Stimulated activated CD8-positive, alpha-beta memory T cell treated with anti-CD3 and anti-CD28 coated beads, Interleukin-12 subunit alpha, Interleukin-12 subunit beta, amount 100 ng/mL, for 4 hours (primary cell): ENCODE data around the gene HOXB1.
"Not testable (repeated sequence)": the region's sequence is repeated elsewhere in the genome, so short reads cannot be mapped to it uniquely, and the experiment has no call there.

ENCODE experiments used
- DNase-seq: peaks from one replicate; pipeline ENCODE4 v3.0.0-alpha.2; 2020; ENCODE audit warnings: low read depth

The HOXB1 gene

DNA sequence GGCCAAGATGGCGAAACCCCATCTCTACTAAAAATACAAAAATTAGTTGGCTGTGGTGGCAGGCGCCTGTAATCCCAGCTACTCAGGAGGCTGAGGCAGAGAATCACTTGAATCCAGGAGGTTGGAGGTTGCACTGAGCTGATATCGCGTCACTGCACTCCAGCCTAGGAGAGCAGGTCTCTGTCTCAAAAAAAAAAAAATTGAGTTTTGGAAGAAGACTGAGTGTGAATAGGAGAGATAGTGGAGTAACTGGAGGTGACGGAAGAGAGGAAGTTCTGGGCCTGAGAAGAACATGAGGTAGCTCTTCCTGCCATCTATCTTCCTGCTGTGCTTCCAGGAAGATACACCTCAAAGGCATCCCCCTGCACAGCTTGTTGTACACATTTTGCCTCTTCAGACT lies 11.4 kb downstream of the HOXB1 start:
- DNase-seq: no peak

GRCh38 chr17:48517478-48517877 lies 13.3 kb downstream of the HOXB1 start:
- DNase-seq: no peak

DNA sequence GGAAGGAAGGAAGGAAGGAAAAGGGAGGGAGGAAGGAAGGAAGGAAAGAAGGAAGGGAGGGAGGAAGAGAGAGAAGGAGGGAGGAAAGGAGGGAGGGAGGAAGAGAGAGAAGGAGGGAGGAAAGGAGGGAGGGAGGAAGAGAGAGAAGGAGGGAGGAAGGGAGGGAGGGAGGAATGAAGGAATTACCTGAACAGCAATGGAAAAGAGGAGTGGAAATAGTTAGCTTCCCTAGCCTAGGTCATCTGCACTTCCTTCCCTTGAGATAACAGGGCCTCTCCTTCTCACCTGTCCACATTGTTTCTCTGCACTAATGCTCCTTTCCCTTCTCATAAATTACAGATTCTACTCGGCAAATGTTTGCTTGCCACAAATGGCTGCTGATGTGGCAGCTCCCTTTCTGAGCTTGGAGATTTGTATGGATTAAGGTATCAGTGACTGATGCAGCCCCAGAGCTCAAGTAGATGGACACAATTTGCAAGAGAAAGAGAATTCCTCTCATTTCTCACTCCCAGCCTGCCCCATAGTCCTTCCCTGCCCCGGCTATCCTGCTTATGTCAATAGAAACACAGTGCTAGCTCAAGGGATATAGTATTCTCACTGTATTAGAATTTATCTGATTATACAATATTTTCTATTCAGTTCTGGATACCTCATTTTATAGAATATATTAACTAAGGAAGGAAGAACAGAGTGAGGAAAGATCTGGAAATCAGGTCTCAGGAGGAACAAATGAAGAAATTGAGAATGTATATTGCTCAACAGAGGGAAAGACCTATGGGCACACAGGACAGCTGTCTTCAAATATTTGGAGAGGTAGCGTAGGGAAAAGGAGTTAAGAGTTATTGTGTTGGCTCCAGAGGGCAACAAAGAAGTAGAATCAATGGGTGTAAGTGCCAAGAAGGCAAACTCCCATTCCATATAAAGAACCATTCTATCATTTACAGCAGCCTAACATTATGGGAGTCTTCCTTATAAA lies 14.6 kb downstream of the HOXB1 start:
- no peak for DNase-seq

DNA sequence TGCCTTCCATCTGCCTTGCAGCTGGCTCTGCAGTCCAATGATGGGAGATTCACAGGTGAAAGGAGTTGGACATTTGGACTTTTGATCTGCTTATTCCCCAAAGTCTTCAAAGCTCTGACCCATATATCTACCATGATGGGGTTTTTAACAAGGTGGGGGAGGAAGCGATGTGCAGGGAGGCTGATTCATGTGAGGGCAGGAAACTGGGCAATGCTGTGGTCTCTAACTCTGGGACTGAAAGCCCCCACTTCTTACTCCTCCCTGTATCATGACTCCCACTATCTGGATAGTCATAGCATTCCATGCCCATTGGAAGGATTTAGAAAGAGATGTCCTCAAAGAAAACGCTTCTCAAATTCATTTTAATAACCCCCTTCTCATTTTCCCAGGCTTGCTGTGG lies 16.3 kb downstream of the HOXB1 start:
- DNase-seq: no peak

- DNase-seq: no peak
These were observed 16.9 kb downstream of the HOXB1 start for GRCh38 chr17:48513666-48514455.

GRCh38 chr17:48513097-48513496 lies 17.7 kb downstream of the HOXB1 start:
- no peak for DNase-seq

GRCh38 chr17:48510761-48511604 lies 19.8 kb downstream of the HOXB1 start:
- no peak for DNase-seq

- no peak for DNase-seq
These were observed 20.4 kb downstream of the HOXB1 start for GRCh38 chr17:48510381-48510760.

DNA sequence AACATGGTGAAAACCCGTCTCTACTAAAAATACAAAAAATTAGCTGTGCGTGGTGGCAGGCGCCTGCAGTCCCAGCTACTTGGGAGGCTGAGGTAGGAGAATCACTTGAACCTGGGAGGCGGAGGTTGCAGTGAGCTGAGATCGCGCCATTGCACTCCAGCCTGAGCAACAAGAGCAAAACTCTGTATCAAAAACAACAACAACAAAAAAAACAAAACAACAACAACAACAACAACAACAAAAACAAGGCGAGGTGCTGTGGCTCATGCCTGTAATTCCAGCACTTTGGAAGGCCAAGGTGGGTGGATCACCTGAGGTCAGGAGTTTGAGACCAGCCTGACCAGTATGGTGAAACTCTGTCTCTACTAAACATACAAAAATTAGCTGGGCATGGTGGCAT lies 21.1 kb downstream of the HOXB1 start:
- DNase-seq: not testable (repeated sequence)

DNA sequence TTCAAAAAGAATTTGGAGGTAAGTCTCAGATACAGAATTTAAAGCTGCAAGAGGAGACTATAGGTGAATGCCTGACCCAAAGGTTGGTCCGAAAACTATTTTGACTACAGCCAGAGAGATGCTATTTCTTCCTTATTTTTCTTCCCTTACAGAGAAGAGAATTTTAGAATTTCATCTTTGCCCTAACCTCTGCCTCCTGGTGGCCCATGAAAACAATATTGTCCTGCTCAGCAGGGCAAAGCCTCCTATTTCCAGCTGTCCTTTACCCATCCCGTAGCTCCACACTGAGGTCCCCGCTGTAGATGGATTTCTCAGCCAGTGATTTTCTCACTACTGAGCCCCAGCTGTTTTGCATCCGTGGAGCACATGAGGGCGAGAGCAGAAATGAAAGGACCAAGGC lies 24.6 kb downstream of the HOXB1 start:
- DNase-seq: no peak

DNA sequence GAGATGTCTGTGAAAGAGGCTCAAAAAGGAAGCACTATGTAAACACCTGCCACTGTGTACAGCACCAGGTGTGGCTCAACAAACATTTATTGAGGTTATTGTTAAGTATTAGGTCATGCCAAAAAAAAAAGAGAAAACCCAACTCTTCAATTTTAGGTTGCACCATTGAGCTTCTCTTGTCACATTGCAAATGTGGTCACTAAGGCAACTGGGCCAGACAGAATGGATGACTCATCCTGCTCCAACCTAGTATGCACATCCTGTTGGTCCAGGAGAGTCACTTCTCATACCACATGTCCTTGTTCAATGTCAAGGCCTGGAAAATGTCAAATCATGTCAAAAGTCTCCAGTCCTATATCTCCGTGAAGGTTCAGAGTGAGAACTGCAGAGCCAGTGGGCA lies 25.0 kb downstream of the HOXB1 start:
- no peak for DNase-seq

GRCh38 chr17:48504953-48505352 lies 25.9 kb downstream of the HOXB1 start:
- no peak for DNase-seq

DNA sequence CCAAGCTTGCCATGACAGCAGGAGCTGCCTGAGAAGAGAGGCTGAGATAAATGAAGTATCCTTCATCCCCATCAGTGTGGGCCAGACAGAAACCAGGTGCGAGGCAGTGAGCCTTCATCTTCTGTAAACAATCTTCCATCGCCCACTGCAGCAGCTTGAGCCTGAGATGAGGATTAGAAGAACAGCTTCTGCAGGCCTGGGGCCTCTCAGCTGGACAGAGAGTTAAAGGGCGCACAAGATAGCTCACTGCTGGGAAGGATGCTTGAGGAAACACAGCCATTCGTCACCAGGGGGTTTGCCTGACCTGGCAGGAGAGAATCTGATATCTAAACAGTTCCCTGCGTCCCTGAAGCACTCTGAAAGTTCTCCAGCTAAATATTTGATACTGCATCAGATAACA lies 27.1 kb downstream of the HOXB1 start:
- no peak for DNase-seq

DNA sequence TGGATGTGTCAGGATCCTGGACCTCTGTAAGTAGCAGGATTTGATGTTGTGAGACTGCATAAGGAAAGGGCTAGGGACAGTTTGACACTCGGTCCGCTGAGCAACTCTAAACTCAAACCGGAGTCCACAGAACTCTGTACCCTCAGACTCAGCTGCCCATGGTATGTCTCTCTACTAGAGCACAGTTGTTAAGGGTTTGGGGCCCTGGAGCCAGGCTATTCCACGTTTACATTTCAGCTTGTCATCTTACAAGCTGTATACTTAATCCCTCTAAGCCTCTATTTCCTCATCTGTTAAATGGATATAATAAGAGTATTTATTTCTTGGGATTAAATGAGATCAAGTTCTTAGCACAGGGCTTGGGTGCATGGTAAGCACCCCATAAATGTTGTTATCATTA lies 27.9 kb downstream of the HOXB1 start:
- DNase-seq: no peak

DNA sequence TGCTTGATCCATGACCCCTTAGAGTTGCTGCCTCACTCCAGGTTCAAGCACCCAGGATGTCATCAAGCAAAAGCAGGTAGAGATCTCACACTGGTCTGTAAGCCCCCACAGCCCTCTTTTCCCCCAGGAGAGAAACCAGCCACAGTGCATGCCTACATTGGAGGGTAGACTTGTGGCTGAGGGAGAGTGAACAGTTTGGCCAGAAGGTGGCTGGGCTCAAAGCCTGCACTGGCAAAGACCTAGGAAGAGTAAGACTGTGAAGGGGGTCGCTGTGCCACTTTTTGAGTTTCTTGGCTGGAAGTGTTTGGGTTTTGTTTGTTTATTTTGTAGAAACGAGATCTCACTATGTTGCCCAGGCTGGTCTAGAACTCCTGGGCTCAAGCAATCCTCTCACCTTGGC lies 28.5 kb downstream of the HOXB1 start:
- no peak for DNase-seq

- no peak for DNase-seq
These were observed 30.1 kb downstream of the HOXB1 start for GRCh38 chr17:48500435-48501426.

DNA sequence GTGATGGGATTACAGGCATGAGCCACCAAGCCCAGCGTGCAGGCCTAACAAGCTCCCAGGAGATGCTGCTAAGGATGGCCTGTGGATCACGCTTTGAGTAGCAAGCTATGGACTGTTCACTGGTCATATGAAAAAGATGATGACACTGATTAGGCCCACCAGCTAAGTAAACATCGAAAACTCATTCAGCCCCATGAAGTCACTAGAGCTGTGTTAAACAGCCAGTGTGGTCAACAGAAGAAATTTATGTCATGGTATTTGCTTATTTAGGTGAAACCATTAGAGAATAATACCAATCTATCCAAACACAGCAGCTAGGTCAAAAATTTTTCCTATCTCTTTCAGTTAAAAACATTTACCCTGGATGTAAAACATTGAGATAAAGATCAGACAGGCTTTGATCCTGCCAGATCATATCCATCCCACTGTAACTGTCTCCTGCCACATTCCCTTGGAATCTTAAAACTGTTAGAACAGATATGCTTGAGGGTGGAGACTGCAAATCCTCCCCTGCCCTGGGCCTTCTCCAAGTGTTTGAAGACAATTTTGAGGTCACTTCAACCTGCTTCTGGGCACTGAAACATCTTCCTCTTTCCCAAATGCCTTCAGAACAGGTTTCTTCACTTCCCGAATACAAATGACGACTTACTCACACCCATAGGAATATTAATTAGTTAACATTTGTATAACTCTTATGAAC lies 30.9 kb downstream of the HOXB1 start:
- no peak for DNase-seq

DNA sequence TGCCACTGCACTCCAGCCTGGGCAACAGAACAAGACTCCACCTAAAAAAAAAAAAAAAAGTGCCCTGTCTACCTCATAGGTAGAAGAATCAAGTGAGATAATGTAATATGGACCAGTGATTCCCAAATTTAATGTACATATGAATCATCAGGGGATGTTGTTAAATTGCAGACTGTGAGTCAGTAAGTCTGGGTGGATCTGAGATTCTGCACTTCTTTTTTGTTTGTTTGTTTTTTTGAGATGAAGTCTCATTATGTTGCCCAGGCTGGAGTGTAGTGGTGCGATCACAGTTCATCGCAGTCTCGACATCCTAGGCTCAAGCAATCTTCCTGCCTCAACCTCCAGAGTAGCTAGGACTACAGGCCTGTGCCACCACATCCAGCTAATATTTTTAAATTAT lies 31.6 kb downstream of the HOXB1 start:
- DNase-seq: no peak

GRCh38 chr17:48498164-48498850 lies 32.5 kb downstream of the HOXB1 start:
- DNase-seq: no peak

DNA sequence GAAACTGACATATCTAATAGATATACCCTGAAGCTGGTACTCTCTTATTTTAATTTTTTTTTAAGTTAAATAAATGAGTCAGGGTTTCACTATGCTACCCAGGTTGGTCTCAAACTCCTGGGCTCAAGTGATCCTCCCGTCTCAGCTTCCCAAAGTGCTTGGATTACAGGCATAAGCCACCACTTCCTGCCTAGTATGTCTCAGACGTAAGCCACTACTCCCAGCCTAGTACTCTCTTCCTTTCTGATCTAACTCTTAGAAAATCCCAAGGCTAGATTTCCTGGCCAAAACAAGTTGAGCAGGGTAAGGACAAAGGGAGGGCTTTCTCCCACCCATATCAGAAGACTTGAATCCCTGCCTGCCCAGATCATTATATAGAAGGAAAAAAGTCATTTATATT lies 33.7 kb downstream of the HOXB1 start:
- no peak for DNase-seq
